NCI-H187 treated with DMSO at 0.1 percent for 48 hours (cell line): ENCODE results near the gene UBTF.

ENCODE experiments used
- DNase-seq: peaks from one replicate; lab custom pipeline; 2025; lab: John Stamatoyannopoulos, UW

UBTF gene

GRCh38 chr17:44219616-44220212 is at the start of gene UBTF:
UBTF (minus strand) TSS chr17:44219675; CDS start chr17:44218229, 1,446 bp downstream.
- no peak for DNase-seq

- no peak for DNase-seq
Observed at GRCh38 chr17:44268709-44269534, 49.4 kb upstream of the UBTF start.

GRCh38 chr17:44267818-44268490 is 48.5 kb upstream of the UBTF start, which contains the start of gene SLC4A1:
SLC4A1 (minus strand) TSS chr17:44268135; CDS start chr17:44262866, 5,269 bp downstream.
- no peak for DNase-seq

- DNase-seq = no peak
Observed at GRCh38 chr17:44267165-44267455, 47.6 kb upstream of the UBTF start.

- no peak for DNase-seq
Observed at GRCh38 chr17:44266402-44267164, 47.1 kb upstream of the UBTF start.

- DNase-seq = no peak
Observed at GRCh38 chr17:44263345-44263902, 43.9 kb upstream of the UBTF start.

GRCh38 chr17:44262654-44263225 is 43.3 kb upstream of the UBTF start:
- DNase-seq = no peak

- DNase-seq = no peak
Observed at GRCh38 chr17:44260296-44260695, 40.8 kb upstream of the UBTF start.

- no peak for DNase-seq
Observed at GRCh38 chr17:44258811-44259351, 39.4 kb upstream of the UBTF start.

- no peak for DNase-seq
Observed at GRCh38 chr17:44257815-44258760, 38.6 kb upstream of the UBTF start.

- no peak for DNase-seq
Observed at GRCh38 chr17:44256671-44257070, 37.2 kb upstream of the UBTF start.

- no peak for DNase-seq
Observed at GRCh38 chr17:44255915-44256314, 36.4 kb upstream of the UBTF start.

- DNase-seq = no peak
Observed at GRCh38 chr17:44254361-44255095, 35.1 kb upstream of the UBTF start.

GRCh38 chr17:44253006-44253405 is 33.5 kb upstream of the UBTF start:
- no peak for DNase-seq

GRCh38 chr17:44251062-44251461 is 31.6 kb upstream of the UBTF start:
- DNase-seq = no peak

GRCh38 chr17:44249501-44250246 is 30.2 kb upstream of the UBTF start:
- DNase-seq = no peak

GRCh38 chr17:44247876-44248736 is 28.6 kb upstream of the UBTF start:
- DNase-seq = no peak

- no peak for DNase-seq
Observed at GRCh38 chr17:44247440-44247841, 28.0 kb upstream of the UBTF start.
